Right lobe of liver (tissue), 6 donors: ENCODE measurements around the gene UBE2QL1. TPM values are rescaled to one million over a fixed set of nuclear protein-coding genes. Genes with fewer than 3 reads are reported as not detected.

Experiments
- ATAC-seq, 4 donors: fragments of 200-7000 bp; cut with Tn5 transposase; one replicate each; pipeline ENCODE4 v1.9.1; 2020; ENCODE audit warnings: mild to moderate bottlenecking in 4 of 4, moderate library complexity in 4 of 4
- DNase-seq, 3 donors: peaks; one replicate each; pipeline ENCODE4 v3.0.0-alpha.2; 2020
- H3K27ac ChIP-seq, 3 donors: fragments of 200-600 bp; one replicate each; pipeline ENCODE4 v1.8.0; 2022
- H3K27me3 ChIP-seq, 2 donors: fragments of 200-600 bp; one replicate each; pipeline ENCODE4 v1.8.0; 2022
- H3K36me3 ChIP-seq, 4 donors: fragments of 200-600 bp; sonication (generic) in 1 of 4; one replicate each; pipeline versions ENCODE4 v1.5.1 to v1.8.0; 2017 to 2022; ENCODE audit warnings: control low read depth in 1 of 4
- H3K4me1 ChIP-seq, 4 donors: fragments of 200-600 bp; sonication (generic) in 1 of 4; one replicate each; pipeline versions ENCODE4 v1.5.1 to v1.8.0; 2017 to 2022; ENCODE audit warnings: control low read depth in 1 of 4
- H3K4me3 ChIP-seq, 3 donors: fragments of 200-600 bp; one replicate each; pipeline ENCODE4 v1.8.0; 2022
- H3K9me3 ChIP-seq, 4 donors: fragments of 200-600 bp; sonication (generic) in 1 of 4; one replicate each; pipeline versions ENCODE4 v1.5.1 to v1.8.0; 2017 to 2022; ENCODE audit warnings: control low read depth in 1 of 4
- POLR2A ChIP-seq: fragments of 450-650 bp; IDR thresholded peaks from one replicate; pipeline ENCODE4 v1.6.1; 2017; ENCODE audit warnings: antibody characterized with exemption, mild to moderate bottlenecking
- WGBS: methylation state at CpG from one replicate; pipeline ENCODE4 v1.1.6; 2018; ENCODE audit warnings: low coverage, low lambda C conversion rate; ENCODE audit not compliant: insufficient coverage; ENCODE audit errors: missing lambda C conversion rate; 5-methylcytosine and 5-hydroxymethylcytosine counted together
- intact Hi-C, 2 donors: fragments of 100-400 bp; cut with DNase I; formaldehyde crosslinking; loops; one replicate each; pipeline versions ENCODE4 v1.11.2 to v1.14.1; 2022
- total RNA-seq, 6 experiments: library from RNA; depleted of rRNA in 2 of 6; stranded (reverse); fragments of >200 nt in 2 of 6; fragmentation: NEBNext Ultra II Directional in 3 of 6; extraction: Animal tissue kit (Norgen Biotek cat#: 25700) in 3 of 6; gene quantifications; one replicate each; pipeline versions ENCODE4 v1.1.0 to v1.2.4, GENCODE V29; 2016 to 2023
- TF ChIP-seq, protein P1 (sequence below), 4 donors: fragments of 200-600 bp in 3 of 4; fragments of 450-650 bp in 1 of 4; IDR thresholded peaks; one replicate each; pipeline versions ENCODE4 v1.5.1 to v1.8.0; 2016 to 2022; ENCODE audit warnings: antibody characterized with exemption in 4 of 4, mild to moderate bottlenecking in 2 of 4
- donor health status: DM: no; HTN: yes; CAD: no.
- donor health status: DM: no; HTN: no; CAD: no.
- donor health status: DM: no; HTN: no; CAD: no.
- donor health status: DM: no; HTN: yes; CAD: no.
- donor health status: DM: no; HTN: yes; CAD: no.

The UBE2QL1 gene
- total RNA-seq, 6 experiments from 2014 or later: 0.20 to 0.74 (median 0.54) TPM

DNA sequence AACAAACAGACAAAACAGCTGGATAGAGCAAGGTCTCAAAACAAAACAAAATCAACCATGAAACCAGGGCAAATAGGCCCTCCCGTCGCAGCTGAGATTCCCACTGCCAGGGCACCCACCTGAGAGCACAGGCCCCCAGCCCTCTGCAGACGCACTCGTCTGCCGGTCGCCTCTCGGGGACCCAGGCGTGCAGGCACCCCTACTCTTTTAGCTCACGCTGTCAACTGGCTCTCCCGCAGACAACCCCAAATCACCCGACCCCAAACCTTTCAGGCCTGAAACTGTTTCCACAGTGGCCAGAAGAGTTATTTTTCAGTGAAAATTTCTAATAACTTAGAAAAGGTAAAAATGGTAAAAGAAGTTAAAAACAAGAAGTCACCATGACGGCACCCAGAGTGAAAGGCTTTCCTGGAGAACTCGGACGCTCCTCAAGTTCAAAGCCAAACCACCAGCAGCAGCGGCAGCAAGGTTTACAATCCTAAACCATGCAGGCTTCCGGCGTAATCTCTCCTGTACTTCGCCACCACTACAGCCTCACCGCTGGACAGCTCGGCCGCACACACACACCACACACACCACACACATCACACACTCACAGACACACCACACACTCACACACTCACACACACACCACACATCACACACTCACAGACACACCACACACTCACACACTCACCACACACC lies 1.9 kb upstream of the UBE2QL1 start:
- no peak for TF ChIP-seq POLR2A
- TF ChIP-seq, protein P1, sequence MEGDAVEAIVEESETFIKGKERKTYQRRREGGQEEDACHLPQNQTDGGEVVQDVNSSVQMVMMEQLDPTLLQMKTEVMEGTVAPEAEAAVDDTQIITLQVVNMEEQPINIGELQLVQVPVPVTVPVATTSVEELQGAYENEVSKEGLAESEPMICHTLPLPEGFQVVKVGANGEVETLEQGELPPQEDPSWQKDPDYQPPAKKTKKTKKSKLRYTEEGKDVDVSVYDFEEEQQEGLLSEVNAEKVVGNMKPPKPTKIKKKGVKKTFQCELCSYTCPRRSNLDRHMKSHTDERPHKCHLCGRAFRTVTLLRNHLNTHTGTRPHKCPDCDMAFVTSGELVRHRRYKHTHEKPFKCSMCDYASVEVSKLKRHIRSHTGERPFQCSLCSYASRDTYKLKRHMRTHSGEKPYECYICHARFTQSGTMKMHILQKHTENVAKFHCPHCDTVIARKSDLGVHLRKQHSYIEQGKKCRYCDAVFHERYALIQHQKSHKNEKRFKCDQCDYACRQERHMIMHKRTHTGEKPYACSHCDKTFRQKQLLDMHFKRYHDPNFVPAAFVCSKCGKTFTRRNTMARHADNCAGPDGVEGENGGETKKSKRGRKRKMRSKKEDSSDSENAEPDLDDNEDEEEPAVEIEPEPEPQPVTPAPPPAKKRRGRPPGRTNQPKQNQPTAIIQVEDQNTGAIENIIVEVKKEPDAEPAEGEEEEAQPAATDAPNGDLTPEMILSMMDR (IDR thresholded peaks at IDR 0.05): no peak
- no peak overlapping the region for H3K4me3 ChIP-seq
- no peak for ATAC-seq
- intact Hi-C loops: no loop called here
- no peak overlapping the region for H3K27ac ChIP-seq
- WGBS: 72% methylated on average over 10 of the region's 21 CpGs
- no peaks in the 10 kb centered on the region for H3K36me3 ChIP-seq
- no peak for DNase-seq
- H3K27me3 ChIP-seq: no peaks in the 10 kb centered on the region
- H3K4me1 ChIP-seq: peaks cover 0 to 5% (median 0%) of the 10 kb centered on the region in 4 donors
- H3K9me3 ChIP-seq: no peaks in the 10 kb centered on the region

DNA sequence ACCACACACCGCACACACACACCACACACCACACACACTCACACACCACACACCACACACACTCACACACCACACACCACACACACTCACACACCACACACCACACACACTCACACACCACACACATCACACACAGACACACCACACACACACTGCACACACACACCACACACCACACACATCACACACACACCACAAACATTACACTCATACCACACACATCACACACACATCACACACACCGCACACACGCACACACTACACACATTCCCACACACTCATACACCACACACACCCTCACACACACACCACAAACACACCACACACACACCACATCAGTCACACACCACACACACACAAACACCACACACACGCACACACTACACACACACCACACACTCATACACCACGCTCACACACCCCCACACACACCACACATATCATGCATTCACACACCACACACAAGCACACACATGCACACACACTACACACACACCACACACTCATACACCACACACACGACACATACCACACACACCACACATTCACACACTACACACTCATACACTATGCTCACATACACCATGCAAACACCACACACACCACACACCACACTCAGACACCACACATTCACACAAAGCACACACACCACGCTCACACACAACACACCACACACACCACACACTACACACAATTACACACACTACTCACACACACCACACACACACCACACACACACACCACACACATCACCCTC lies 1.1 kb upstream of the UBE2QL1 start:
- DNase-seq (no peak), ATAC-seq (no peak)
- no peaks in the 10 kb centered on the region for H3K36me3 ChIP-seq
- no peaks in the 10 kb centered on the region for H3K9me3 ChIP-seq
- no peaks in the 10 kb centered on the region for H3K27me3 ChIP-seq
- TF ChIP-seq, protein P1 (IDR thresholded peaks at IDR 0.05): no peak
- intact Hi-C loops: no loop called here
- WGBS: 97% methylated on average over 7 of the region's 7 CpGs
- H3K4me1 ChIP-seq: peaks cover 0 to 5% (median 0%) of the 10 kb centered on the region in 4 donors
- H3K4me3 ChIP-seq: no peak overlapping the region
- H3K27ac ChIP-seq: no peak overlapping the region

DNA sequence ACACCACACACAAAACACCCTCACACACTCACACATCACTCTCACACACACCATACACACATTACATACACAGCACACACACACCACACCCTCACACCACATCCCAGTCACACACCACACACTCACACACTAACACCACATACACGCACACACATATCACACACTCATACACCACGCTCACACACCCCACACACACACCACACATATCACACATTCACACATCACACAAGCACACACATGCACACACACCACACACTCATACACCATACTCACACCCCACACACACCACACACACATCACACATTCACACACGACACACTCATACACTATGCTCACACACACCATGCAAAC lies 543 bp upstream of the UBE2QL1 start:
- intact Hi-C loops: no loop called here
- no peak for DNase-seq
- no peak for ATAC-seq

DNA sequence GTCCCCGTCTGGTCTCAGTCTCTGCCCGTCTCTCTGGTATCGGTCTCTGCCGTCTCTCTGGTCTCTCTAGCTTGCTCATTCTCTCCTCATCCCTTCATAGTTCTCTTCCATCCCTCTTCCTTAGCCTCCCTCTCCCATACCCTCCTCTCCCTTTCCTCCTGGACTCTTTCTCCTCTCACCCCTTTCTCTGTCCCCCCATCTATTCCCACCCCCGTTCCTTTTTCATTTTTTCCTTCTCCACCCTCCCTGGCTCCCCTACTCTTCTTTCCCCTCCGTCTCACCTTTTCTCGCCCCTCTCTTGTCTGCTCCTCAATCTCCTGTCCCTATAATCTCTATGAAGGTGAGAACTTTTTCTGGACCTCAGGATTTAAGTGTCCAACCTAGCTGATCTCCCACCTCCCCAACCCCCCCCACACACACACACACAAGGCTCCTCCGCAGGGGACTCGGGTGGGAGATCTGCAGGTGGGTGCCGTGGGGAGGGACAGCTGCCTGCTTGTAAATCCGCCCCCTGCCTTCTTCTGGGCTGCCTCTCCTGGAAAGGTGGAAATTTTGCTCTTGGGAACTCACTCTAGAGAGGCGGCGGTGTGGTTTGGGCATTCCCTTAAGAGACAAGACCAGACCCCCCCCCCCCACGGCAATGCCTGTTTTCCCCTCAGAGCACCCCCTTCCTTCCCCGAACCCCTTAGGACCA lies 953 bp downstream of the UBE2QL1 start:
- ATAC-seq (no peak), DNase-seq (no peak)
- peaks cover 0 to 5% (median 0%) of the 10 kb centered on the region in 4 donors for H3K4me1 ChIP-seq
- no peaks in the 10 kb centered on the region for H3K36me3 ChIP-seq
- intact Hi-C loops: no loop called here
- H3K27me3 ChIP-seq: no peaks in the 10 kb centered on the region
- H3K4me3 ChIP-seq: peak overlapping the region in 2 of 3 donors; percentile 23 to 37
- no peak overlapping the region for H3K27ac ChIP-seq
- WGBS: 7% methylated on average over 12 of the region's 15 CpGs
- TF ChIP-seq, protein P1 (IDR thresholded peaks at IDR 0.05): no peak
- H3K9me3 ChIP-seq: no peaks in the 10 kb centered on the region

More for the DNA sequence above, 543 bp upstream of the UBE2QL1 start:
- Histone ChIP-seq H3K27me3 (no peaks in the 10 kb centered on the region), H3K4me1 (peaks cover 0 to 5% (median 0%) of the 10 kb centered on the region in 4 donors), H3K4me3 (no peak overlapping the region), H3K36me3 (no peaks in the 10 kb centered on the region), H3K27ac (no peak overlapping the region), H3K9me3 (no peaks in the 10 kb centered on the region)
- 100% methylated on average over 3 of the region's 3 CpGs for WGBS
- TF ChIP-seq, protein P1 (IDR thresholded peaks at IDR 0.05): no peak
- no peak for TF ChIP-seq POLR2A
